ENCODE results near the gene ZBTB34.
A peak's percentile ranks its signal among the peaks of the same experiment; 100 is the strongest.

ZBTB34 gene

GRCh38 chr9:126860757-126861466 is 473 bp downstream of the ZBTB34 start:
- DNase-seq (ENCODE audit: low spot score) = peak; percentile 35
- TF ChIP-seq, protein P1, sequence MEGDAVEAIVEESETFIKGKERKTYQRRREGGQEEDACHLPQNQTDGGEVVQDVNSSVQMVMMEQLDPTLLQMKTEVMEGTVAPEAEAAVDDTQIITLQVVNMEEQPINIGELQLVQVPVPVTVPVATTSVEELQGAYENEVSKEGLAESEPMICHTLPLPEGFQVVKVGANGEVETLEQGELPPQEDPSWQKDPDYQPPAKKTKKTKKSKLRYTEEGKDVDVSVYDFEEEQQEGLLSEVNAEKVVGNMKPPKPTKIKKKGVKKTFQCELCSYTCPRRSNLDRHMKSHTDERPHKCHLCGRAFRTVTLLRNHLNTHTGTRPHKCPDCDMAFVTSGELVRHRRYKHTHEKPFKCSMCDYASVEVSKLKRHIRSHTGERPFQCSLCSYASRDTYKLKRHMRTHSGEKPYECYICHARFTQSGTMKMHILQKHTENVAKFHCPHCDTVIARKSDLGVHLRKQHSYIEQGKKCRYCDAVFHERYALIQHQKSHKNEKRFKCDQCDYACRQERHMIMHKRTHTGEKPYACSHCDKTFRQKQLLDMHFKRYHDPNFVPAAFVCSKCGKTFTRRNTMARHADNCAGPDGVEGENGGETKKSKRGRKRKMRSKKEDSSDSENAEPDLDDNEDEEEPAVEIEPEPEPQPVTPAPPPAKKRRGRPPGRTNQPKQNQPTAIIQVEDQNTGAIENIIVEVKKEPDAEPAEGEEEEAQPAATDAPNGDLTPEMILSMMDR (IDR thresholded peaks at IDR 0.05; ENCODE audit: extremely low read depth, insufficient read depth, missing control alignments) = no peak
- in situ Hi-C loops (cut with MboI; ENCODE audit: low pct_unique_long_range_greater_than_20kb, low sequenced_read_pairs, unreplicated experiment) = no loop called here

GRCh38 chr9:126861707-126862103 is 1.3 kb downstream of the ZBTB34 start:
- in situ Hi-C loops (cut with MboI; ENCODE audit: low pct_unique_long_range_greater_than_20kb, low sequenced_read_pairs, unreplicated experiment) = no loop called here
- TF ChIP-seq, protein P1 (IDR thresholded peaks at IDR 0.05; ENCODE audit: extremely low read depth, insufficient read depth, missing control alignments) = no peak
- no peak for DNase-seq (ENCODE audit: low spot score)

DNA sequence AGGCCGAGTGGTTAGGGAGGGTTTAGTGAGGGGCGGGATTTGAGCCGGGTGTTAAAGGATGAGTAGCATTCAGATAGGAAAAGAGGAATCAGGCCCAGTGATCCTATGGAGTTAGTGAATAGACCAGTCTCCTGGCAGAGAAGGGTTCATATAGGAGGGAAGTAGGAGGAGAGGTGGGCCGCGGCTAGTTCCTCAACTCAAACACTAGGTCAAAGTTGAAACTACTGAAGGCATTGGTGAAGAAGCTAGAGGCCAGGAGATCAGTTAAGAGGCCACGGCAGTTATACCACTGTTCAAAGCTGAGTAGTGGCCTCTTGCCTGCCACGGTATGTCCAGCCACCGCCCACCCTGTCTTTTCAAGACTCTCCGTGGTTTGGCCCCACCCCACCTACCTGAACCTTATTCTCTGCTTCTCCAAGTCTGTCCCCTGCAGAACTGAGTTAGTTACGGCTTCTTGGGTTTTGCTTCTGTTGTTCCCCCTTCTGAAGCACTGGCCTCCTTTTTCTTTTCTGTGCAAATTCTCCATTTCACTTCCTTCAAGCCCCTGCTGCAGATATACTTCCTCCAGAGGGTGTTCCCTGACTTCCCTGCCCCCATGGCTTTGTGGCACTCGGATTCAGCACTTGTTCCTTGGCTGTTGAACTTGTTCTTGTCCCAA is 1.8 kb downstream of the ZBTB34 start:
- in situ Hi-C loops (cut with MboI; ENCODE audit: low pct_unique_long_range_greater_than_20kb, low sequenced_read_pairs, unreplicated experiment) = no loop called here
- no peak for DNase-seq (ENCODE audit: low spot score)
- TF ChIP-seq, protein P1 (IDR thresholded peaks at IDR 0.05; ENCODE audit: extremely low read depth, insufficient read depth, missing control alignments) = no peak

- TF ChIP-seq, protein P1 (IDR thresholded peaks at IDR 0.05; ENCODE audit: extremely low read depth, insufficient read depth, missing control alignments) = no peak
- in situ Hi-C loops (cut with MboI; ENCODE audit: low pct_unique_long_range_greater_than_20kb, low sequenced_read_pairs, unreplicated experiment) = no loop called here
- no peak for DNase-seq (ENCODE audit: low spot score)
These were observed 4.3 kb downstream of the ZBTB34 start for GRCh38 chr9:126864771-126865170.

- TF ChIP-seq, protein P1 (IDR thresholded peaks at IDR 0.05; ENCODE audit: extremely low read depth, insufficient read depth, missing control alignments) = no peak
- DNase-seq (ENCODE audit: low spot score) = no peak
- in situ Hi-C loops (cut with MboI; ENCODE audit: low pct_unique_long_range_greater_than_20kb, low sequenced_read_pairs, unreplicated experiment) = no loop called here
These were observed 8.9 kb downstream of the ZBTB34 start for GRCh38 chr9:126869368-126869767.

DNA sequence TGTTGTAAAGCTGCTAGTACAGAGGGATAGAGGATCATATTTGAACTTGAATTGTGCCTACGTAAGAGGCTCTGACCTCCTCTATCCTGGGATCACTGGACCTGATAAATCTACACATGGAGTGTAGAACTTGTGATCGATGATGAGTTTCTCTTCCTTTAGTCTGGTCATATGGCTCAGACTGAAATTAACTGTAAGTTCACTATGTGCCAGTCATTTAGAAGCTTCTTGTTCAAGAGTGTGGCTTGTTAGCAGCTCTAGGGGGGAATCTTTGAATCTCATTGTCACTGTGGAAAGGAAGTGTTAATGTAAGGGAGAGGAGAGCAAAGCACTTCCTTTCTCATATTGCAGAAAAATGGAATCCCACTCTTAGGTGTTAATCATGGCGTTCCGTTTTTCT is 12.1 kb downstream of the ZBTB34 start:
- TF ChIP-seq, protein P1 (IDR thresholded peaks at IDR 0.05; ENCODE audit: extremely low read depth, insufficient read depth, missing control alignments) = no peak
- DNase-seq (ENCODE audit: low spot score) = peak; percentile 29
- in situ Hi-C loops (cut with MboI; ENCODE audit: low pct_unique_long_range_greater_than_20kb, low sequenced_read_pairs, unreplicated experiment) = no loop called here

All from GM13977 (cell line).